ENCODE data around the gene PTPN7.

DNA sequence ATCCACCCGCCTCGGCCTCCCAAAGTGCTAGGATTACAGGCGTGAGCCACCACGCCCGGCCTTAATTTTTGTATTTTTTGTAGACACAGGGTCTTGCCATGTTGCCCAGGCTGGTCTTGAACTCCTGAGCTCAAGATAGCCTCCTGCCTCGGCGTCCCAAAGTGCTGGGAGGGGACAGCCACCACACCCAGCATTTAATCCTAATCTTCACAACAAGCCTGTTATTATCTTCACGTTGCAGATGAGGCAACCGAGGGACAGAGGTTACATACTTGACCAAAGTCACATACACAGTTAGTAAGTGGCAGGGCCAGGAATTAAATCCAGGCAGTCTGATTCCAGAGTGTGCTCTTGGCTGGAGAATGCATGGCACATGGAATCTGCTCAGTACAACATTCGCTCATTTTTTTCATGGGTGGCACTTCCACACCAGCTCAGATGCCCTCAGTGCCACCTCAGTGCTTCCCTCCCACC lies 42.5 kb downstream of the PTPN7 start:
- no peak for TF ChIP-seq EZH2phosphoT487 (IDR thresholded peaks at IDR 0.05; ENCODE audit: borderline replicate concordance)
- TF ChIP-seq, protein P1, sequence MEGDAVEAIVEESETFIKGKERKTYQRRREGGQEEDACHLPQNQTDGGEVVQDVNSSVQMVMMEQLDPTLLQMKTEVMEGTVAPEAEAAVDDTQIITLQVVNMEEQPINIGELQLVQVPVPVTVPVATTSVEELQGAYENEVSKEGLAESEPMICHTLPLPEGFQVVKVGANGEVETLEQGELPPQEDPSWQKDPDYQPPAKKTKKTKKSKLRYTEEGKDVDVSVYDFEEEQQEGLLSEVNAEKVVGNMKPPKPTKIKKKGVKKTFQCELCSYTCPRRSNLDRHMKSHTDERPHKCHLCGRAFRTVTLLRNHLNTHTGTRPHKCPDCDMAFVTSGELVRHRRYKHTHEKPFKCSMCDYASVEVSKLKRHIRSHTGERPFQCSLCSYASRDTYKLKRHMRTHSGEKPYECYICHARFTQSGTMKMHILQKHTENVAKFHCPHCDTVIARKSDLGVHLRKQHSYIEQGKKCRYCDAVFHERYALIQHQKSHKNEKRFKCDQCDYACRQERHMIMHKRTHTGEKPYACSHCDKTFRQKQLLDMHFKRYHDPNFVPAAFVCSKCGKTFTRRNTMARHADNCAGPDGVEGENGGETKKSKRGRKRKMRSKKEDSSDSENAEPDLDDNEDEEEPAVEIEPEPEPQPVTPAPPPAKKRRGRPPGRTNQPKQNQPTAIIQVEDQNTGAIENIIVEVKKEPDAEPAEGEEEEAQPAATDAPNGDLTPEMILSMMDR (conservative IDR thresholded peaks at IDR 0.05; ENCODE audit: low read length) = no peak
